SK-N-SH (cell line): ENCODE results near the gene MIF4GD. TPM values are rescaled to one million over a fixed set of nuclear protein-coding genes. Genes with fewer than 3 reads are reported as not detected.
A peak's percentile ranks its signal among the peaks of the same experiment; 100 is the strongest.

Experiments
- CTCF ChIA-PET: fragments of 300-600, 350-600 bp; formaldehyde crosslinking; extraction: SDS; loops from one replicate; lab custom pipeline; 2021; lab: Yijun Ruan, JAX
- POLR2A ChIA-PET: fragments of 350-600 bp; sonication (Branson Sonifier 250); formaldehyde crosslinking; extraction: SDS; loops from one replicate; lab custom pipeline; 2020; ENCODE audit warnings: antibody characterized with exemption, inconsistent platforms; lab: Yijun Ruan, JAX
- DNase-seq: peaks from one replicate; pipeline ENCODE4 v3.0.0; 2012
- H2AFZ ChIP-seq: fragments of 200-600 bp; sonication (generic); 2 replicates; pipeline ENCODE4 v1.8.1; 2016; ENCODE audit warnings: antibody characterized with exemption, mild to moderate bottlenecking, low read depth
- H3F3A ChIP-seq: fragments of 200-600 bp; sonication (generic); replicated peaks from 2 replicates; pipeline ENCODE3; 2016; ENCODE audit warnings: antibody characterized with exemption, mild to moderate bottlenecking; ENCODE audit not compliant: insufficient read depth
- H3K27ac ChIP-seq, 2 experiments: fragments of 200-500 bp in 1 of 2; fragments of 200-600 bp in 1 of 2; sonication (Bioruptor generic) in 1 of 2; sonication (generic), shearing (Covaris generic) in 1 of 2; 2 replicates each; pipeline versions ENCODE4 v1.5.1 to v1.6.1; 2014 to 2016; ENCODE audit warnings: low read depth in 2 of 2, inconsistent platforms in 1 of 2, low read length in 1 of 2, mild to moderate bottlenecking in 1 of 2, mixed read lengths in 1 of 2
- H3K27me3 ChIP-seq: fragments of 200-600 bp; sonication (generic), shearing (Covaris generic); 2 replicates; pipeline ENCODE4 v1.6.1; 2016; ENCODE audit warnings: mixed run types; ENCODE audit not compliant: insufficient read depth
- H3K36me3 ChIP-seq, 2 experiments: fragments of 200-500 bp in 1 of 2; fragments of 200-600 bp in 1 of 2; sonication (Bioruptor generic) in 1 of 2; sonication (generic) in 1 of 2; replicated peaks in 1 of 2; 2 replicates each; pipeline versions ENCODE3 to v1.5.1; 2014 to 2016; ENCODE audit warnings: low read length in 1 of 2, mild to moderate bottlenecking in 1 of 2; ENCODE audit not compliant: insufficient read depth in 2 of 2, control insufficient read depth in 1 of 2
- H3K4me1 ChIP-seq, 2 experiments: fragments of 200-500 bp in 1 of 2; fragments of 200-600 bp in 1 of 2; sonication (Bioruptor generic) in 1 of 2; sonication (generic), shearing (Covaris generic) in 1 of 2; 2 replicates each; pipeline versions ENCODE4 v1.5.1 to v1.6.1; 2014 to 2016; ENCODE audit warnings: low read depth in 1 of 2, low read length in 1 of 2, mixed run types in 1 of 2; ENCODE audit not compliant: insufficient read depth in 2 of 2, control insufficient read depth in 1 of 2
- H3K4me2 ChIP-seq: fragments of 200-600 bp; sonication (generic), shearing (Covaris generic); 2 replicates; pipeline ENCODE4 v1.6.1; 2017; ENCODE audit warnings: mixed run types
- H3K4me3 ChIP-seq, 2 experiments: fragments of 200-500 bp in 1 of 2; fragments of 200-600 bp in 1 of 2; sonication (Bioruptor generic) in 1 of 2; sonication (generic), shearing (Covaris generic) in 1 of 2; 2 replicates each; pipeline versions ENCODE4 v1.5.1 to v1.8.1; 2014 to 2016; ENCODE audit warnings: low read depth in 2 of 2, inconsistent platforms in 1 of 2, low read length in 1 of 2, mild to moderate bottlenecking in 1 of 2, mixed read lengths in 1 of 2, moderate library complexity in 1 of 2
- H3K79me2 ChIP-seq: fragments of 200-600 bp; sonication (generic); 2 replicates; pipeline ENCODE4 v1.8.1; 2017; ENCODE audit warnings: mild to moderate bottlenecking; ENCODE audit not compliant: insufficient read depth
- H3K9ac ChIP-seq: fragments of 200-600 bp; sonication (generic); 2 replicates; pipeline ENCODE4 v1.6.1; 2017; ENCODE audit warnings: mixed run types
- H3K9me2 ChIP-seq: fragments of 200-600 bp; sonication (generic); 2 replicates; pipeline ENCODE4 v1.6.1; 2017; ENCODE audit warnings: mixed run types
- H3K9me3 ChIP-seq: fragments of 200-600 bp; sonication (generic); 2 replicates; pipeline ENCODE4 v1.6.1; 2017; ENCODE audit warnings: mixed run types, mild to moderate bottlenecking, moderate library complexity
- H4K20me1 ChIP-seq: fragments of 200-600 bp; sonication (generic); 2 replicates; pipeline ENCODE4 v1.6.1; 2017; ENCODE audit warnings: mild to moderate bottlenecking, mixed run types; ENCODE audit not compliant: insufficient read depth
- ELF1 ChIP-seq: IDR thresholded peaks from 2 replicates; pipeline ENCODE4 v1.4.0; 2012
- POLR2AphosphoS5 ChIP-seq: IDR thresholded peaks from 2 replicates; pipeline ENCODE4 v1.6.1; 2012; ENCODE audit warnings: low read depth, low read length
- RAD21 ChIP-seq: IDR thresholded peaks from 2 replicates; pipeline ENCODE4 v1.6.1; 2012; ENCODE audit warnings: mild to moderate bottlenecking, low read length
- RCOR1 ChIP-seq: fragments of 150-350 bp; IDR thresholded peaks from 2 replicates; pipeline ENCODE4 v1.6.1; 2017; ENCODE audit warnings: antibody characterized with exemption, low read length
- RFX5 ChIP-seq: IDR thresholded peaks from 2 replicates; pipeline ENCODE4 v1.6.1; 2012; ENCODE audit warnings: mild to moderate bottlenecking, improper control_type of control experiment, low read length
- SMC3 ChIP-seq: IDR thresholded peaks from 2 replicates; pipeline ENCODE4 v1.6.1; 2012; ENCODE audit warnings: low read depth, low read length, improper control_type of control experiment
- TEAD4 ChIP-seq: IDR thresholded peaks from 2 replicates; pipeline ENCODE4 v1.4.0; 2012; ENCODE audit warnings: mild to moderate bottlenecking, borderline replicate concordance; ENCODE audit not compliant: insufficient read depth
- WGBS: methylation state at CpG from one replicate; pipeline ENCODE4 v1.1.6; 2017; ENCODE audit warnings: low lambda C conversion rate; 5-methylcytosine and 5-hydroxymethylcytosine counted together
- polyA plus RNA-seq, 3 experiments: library from polyadenylated mRNA; depleted of rRNA; stranded (reverse); fragments of >200 nt; gene quantifications; 2 replicates each; pipeline ENCODE4 v1.2.3, GENCODE V29; 2012
- TF ChIP-seq, protein P1 (sequence below): fragments of 200-600 bp; sonication (generic); IDR thresholded peaks from 2 replicates; pipeline ENCODE4 v1.6.1; 2017; ENCODE audit warnings: antibody characterized with exemption, mild to moderate bottlenecking, moderate library complexity

Gene MIF4GD
- polyA plus RNA-seq, 1 of the 3 experiments (the other 2 are of a cell fraction) = 65.4 TPM

DNA sequence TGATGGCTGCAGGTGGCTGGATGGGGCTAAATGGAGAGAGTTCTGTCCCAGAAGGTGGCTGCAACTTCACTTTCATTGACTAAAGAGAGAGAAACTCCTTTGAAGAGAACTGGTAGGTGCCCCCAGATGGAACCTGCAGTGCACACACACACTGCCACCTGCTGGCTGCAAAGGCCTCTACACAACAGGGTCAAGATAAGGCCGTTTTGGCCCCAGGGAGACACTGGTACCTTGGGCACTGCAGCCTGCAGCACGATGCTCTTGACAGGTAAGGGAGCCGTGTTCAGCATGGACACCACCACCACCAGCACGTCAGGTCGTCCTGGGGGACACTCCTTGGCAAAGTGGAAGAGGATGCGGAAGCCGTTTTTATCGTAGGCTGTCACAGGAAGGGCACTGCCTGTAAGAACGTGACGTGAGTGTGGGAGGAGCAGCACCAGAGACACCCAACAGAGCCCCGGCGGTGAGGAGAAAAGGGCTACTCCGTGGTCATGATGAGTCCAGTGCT is 32.3 kb downstream of the MIF4GD start:
- Histone ChIP-seq H2AFZ (no peak overlapping the region), H3F3A (peaks cover 29% of the 10 kb centered on the region), H3K9me2 (no peaks in the 10 kb centered on the region), H3K79me2 (no peaks in the 10 kb centered on the region), H3K27me3 (no peaks in the 10 kb centered on the region), H3K27ac (no peak overlapping the region), H3K36me3 (peaks cover 46 to 94% of the 10 kb centered on the region in 2 experiments), H3K4me1 (no peaks in the 10 kb centered on the region; a peak in 1 of 4 replicates), H3K4me3 (no peak overlapping the region)
- CTCF ChIA-PET = interaction anchor here (0.7 to 11.7 kb wide), 28 partner anchors 9 to 263 kb away, joined by 3 to 136 read pairs (median 7); partner anchors contain the start of genes GGA3, MIF4GD, MRPS7 and NUP85
- WGBS = 54% methylated on average over 13 of the region's 13 CpGs
- POLR2A ChIA-PET = interaction anchor here (1.1 to 1.2 kb wide), 2 partner anchors 9 to 125 kb away, joined by 3 to 4 read pairs; no protein-coding TSS in a partner anchor
- peak; percentile 90 for DNase-seq
- TF ChIP-seq ELF1 (no peak), SMC3 (peak; percentile 55), RAD21 (peak; percentile 54), POLR2AphosphoS5 (peak; percentile 17; the same call in 1 of the 2 replicates), RCOR1 (0 out of 2 replicates have a peak, but pooled peaks have one; percentile 33), TEAD4 (no peak), RFX5 (no peak)
- TF ChIP-seq, protein P1, sequence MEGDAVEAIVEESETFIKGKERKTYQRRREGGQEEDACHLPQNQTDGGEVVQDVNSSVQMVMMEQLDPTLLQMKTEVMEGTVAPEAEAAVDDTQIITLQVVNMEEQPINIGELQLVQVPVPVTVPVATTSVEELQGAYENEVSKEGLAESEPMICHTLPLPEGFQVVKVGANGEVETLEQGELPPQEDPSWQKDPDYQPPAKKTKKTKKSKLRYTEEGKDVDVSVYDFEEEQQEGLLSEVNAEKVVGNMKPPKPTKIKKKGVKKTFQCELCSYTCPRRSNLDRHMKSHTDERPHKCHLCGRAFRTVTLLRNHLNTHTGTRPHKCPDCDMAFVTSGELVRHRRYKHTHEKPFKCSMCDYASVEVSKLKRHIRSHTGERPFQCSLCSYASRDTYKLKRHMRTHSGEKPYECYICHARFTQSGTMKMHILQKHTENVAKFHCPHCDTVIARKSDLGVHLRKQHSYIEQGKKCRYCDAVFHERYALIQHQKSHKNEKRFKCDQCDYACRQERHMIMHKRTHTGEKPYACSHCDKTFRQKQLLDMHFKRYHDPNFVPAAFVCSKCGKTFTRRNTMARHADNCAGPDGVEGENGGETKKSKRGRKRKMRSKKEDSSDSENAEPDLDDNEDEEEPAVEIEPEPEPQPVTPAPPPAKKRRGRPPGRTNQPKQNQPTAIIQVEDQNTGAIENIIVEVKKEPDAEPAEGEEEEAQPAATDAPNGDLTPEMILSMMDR = peak; percentile 98
- TF ChIP-seq, all 33 proteins: peak for 5
- H3K9me3 ChIP-seq = no peaks in the 10 kb centered on the region
- H3K9ac ChIP-seq = no peak overlapping the region
- H4K20me1 ChIP-seq = peaks cover 3% of the 10 kb centered on the region; the same call in 1 of the 2 replicates
- no peak overlapping the region for H3K4me2 ChIP-seq

DNA sequence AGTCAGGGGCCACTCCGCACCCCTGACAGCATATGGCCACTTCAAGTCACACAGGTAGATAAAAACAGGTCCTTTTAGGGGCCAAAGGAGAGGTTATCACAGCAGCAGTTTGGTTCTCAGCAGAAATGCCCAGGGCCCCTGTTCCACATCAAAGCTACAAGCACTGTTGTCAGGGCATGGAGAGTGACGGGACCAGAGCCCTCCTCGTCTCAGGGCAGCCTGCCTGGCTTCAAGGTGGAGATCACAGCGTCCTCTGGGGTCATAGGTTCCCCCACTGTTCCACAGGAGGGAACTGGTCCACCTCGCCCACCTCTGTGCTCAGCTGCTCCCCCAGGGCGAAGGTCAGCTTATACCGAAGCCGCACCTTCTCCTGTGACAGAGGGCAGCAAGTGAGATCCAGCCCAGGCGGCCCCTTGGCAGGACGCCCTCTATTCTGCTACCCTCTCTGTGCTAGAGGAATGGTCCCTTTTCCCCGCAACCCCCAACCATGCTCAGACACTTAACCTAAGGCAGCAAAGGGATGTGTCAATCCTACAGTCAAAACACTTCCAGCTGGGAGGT is 32.9 kb downstream of the MIF4GD start:
- Histone ChIP-seq H3K4me1 (no peaks in the 10 kb centered on the region; a peak in 1 of 4 replicates), H3K27me3 (no peaks in the 10 kb centered on the region), H3K27ac (no peak overlapping the region), H4K20me1 (peaks cover 3% of the 10 kb centered on the region; the same call in 1 of the 2 replicates), H3K9me3 (no peaks in the 10 kb centered on the region), H3K79me2 (no peaks in the 10 kb centered on the region), H3K9ac (no peak overlapping the region), H3F3A (peaks cover 29% of the 10 kb centered on the region), H3K36me3 (peaks cover 47 to 88% of the 10 kb centered on the region in 2 experiments), H3K4me2 (no peak overlapping the region), H2AFZ (no peak overlapping the region), H3K4me3 (no peak overlapping the region), H3K9me2 (no peaks in the 10 kb centered on the region)
- no peak for TF ChIP-seq TEAD4
- TF ChIP-seq, protein P1 = no peak
- DNase-seq = no peak
- WGBS = 92% methylated on average over 11 of the region's 11 CpGs
- ChIA-PET CTCF (interaction anchor here (0.6 to 11.7 kb wide), 17 partner anchors 9 to 169 kb away, joined by 3 to 136 read pairs (median 8); partner anchors contain the start of genes GGA3, MIF4GD, MRPS7 and NUP85), POLR2A (interaction anchor here (1.2 kb wide), 1 partner anchor 124 kb away, joined by 4 read pairs; no protein-coding TSS in a partner anchor)
